Measurements from ENCODE around the gene RIPOR3. TPM values are rescaled to one million over a fixed set of nuclear protein-coding genes. Genes with fewer than 3 reads are reported as not detected.
"Not testable (repeated sequence)": the region's sequence is repeated elsewhere in the genome, so short reads cannot be mapped to it uniquely, and the experiment has no call there.

The RIPOR3 gene
- total RNA-seq, 1 experiment from 2014 or later: 1.1 TPM

GRCh38 chr20:50703651-50704438 lies 12.5 kb upstream of the RIPOR3 start:
- H3K36me3 ChIP-seq (replicated peaks; ENCODE audit: control insufficient read depth, insufficient read depth, low read length); H3K27me3 ChIP-seq (ENCODE audit: control insufficient read depth, insufficient read depth, low read length); H3K4me3 ChIP-seq (ENCODE audit: insufficient read depth, low read depth, low read length); DNase-seq: not testable (repeated sequence)

- no peak for DNase-seq
- no peaks in the 10 kb centered on the region for H3K27me3 ChIP-seq (ENCODE audit: control insufficient read depth, insufficient read depth, low read length)
- H3K4me3 ChIP-seq (ENCODE audit: insufficient read depth, low read depth, low read length): no peak overlapping the region
- H3K36me3 ChIP-seq (replicated peaks; ENCODE audit: control insufficient read depth, insufficient read depth, low read length): no peaks in the 10 kb centered on the region
Observed at GRCh38 chr20:50701041-50701963, 10.0 kb upstream of the RIPOR3 start.

GRCh38 chr20:50699688-50700087 lies 8.3 kb upstream of the RIPOR3 start:
- Histone ChIP-seq H3K4me3 (ENCODE audit: insufficient read depth, low read depth, low read length) (no peak overlapping the region), H3K27me3 (ENCODE audit: control insufficient read depth, insufficient read depth, low read length) (no peaks in the 10 kb centered on the region), H3K36me3 (replicated peaks; ENCODE audit: control insufficient read depth, insufficient read depth, low read length) (no peaks in the 10 kb centered on the region)
- no peak for DNase-seq

GRCh38 chr20:50698255-50698654 lies 6.9 kb upstream of the RIPOR3 start:
- H3K4me3 ChIP-seq (ENCODE audit: insufficient read depth, low read depth, low read length); H3K27me3 ChIP-seq (ENCODE audit: control insufficient read depth, insufficient read depth, low read length); DNase-seq; H3K36me3 ChIP-seq (replicated peaks; ENCODE audit: control insufficient read depth, insufficient read depth, low read length): not testable (repeated sequence)

- no peak for DNase-seq
- Histone ChIP-seq H3K27me3 (ENCODE audit: control insufficient read depth, insufficient read depth, low read length) (no peaks in the 10 kb centered on the region), H3K4me3 (ENCODE audit: insufficient read depth, low read depth, low read length) (no peak overlapping the region), H3K36me3 (replicated peaks; ENCODE audit: control insufficient read depth, insufficient read depth, low read length) (no peaks in the 10 kb centered on the region)
Observed at GRCh38 chr20:50695135-50695872, 4.0 kb upstream of the RIPOR3 start.

- Histone ChIP-seq H3K27me3 (ENCODE audit: control insufficient read depth, insufficient read depth, low read length) (no peaks in the 10 kb centered on the region), H3K36me3 (replicated peaks; ENCODE audit: control insufficient read depth, insufficient read depth, low read length) (no peaks in the 10 kb centered on the region), H3K4me3 (ENCODE audit: insufficient read depth, low read depth, low read length) (no peak overlapping the region)
- DNase-seq: no peak
Observed at GRCh38 chr20:50694379-50695134, 3.2 kb upstream of the RIPOR3 start.

GRCh38 chr20:50693001-50693400 lies 1.7 kb upstream of the RIPOR3 start:
- DNase-seq: no peak
- H3K4me3 ChIP-seq (ENCODE audit: insufficient read depth, low read depth, low read length): no peak overlapping the region
- no peaks in the 10 kb centered on the region for H3K36me3 ChIP-seq (replicated peaks; ENCODE audit: control insufficient read depth, insufficient read depth, low read length)
- no peaks in the 10 kb centered on the region for H3K27me3 ChIP-seq (ENCODE audit: control insufficient read depth, insufficient read depth, low read length)

GRCh38 chr20:50692552-50692933 lies 1.2 kb upstream of the RIPOR3 start:
- H3K27me3 ChIP-seq (ENCODE audit: control insufficient read depth, insufficient read depth, low read length): no peaks in the 10 kb centered on the region
- no peak overlapping the region for H3K4me3 ChIP-seq (ENCODE audit: insufficient read depth, low read depth, low read length)

GRCh38 chr20:50691573-50692551 lies 520 bp upstream of the RIPOR3 start:
- peak overlapping the region; percentile 47 for H3K4me3 ChIP-seq (ENCODE audit: insufficient read depth, low read depth, low read length)
- peak; percentile 77 for DNase-seq
- H3K36me3 ChIP-seq (replicated peaks; ENCODE audit: control insufficient read depth, insufficient read depth, low read length): no peaks in the 10 kb centered on the region

More at GRCh38 chr20:50692552-50692933, 1.2 kb upstream of the RIPOR3 start:
- H3K36me3 ChIP-seq (replicated peaks; ENCODE audit: control insufficient read depth, insufficient read depth, low read length): no peaks in the 10 kb centered on the region
- DNase-seq: no peak

GRCh38 chr20:50689864-50690649 lies 1.3 kb downstream of the RIPOR3 start:
- Histone ChIP-seq H3K4me3 (ENCODE audit: insufficient read depth, low read depth, low read length) (no peak overlapping the region), H3K36me3 (replicated peaks; ENCODE audit: control insufficient read depth, insufficient read depth, low read length) (no peaks in the 10 kb centered on the region), H3K27me3 (ENCODE audit: control insufficient read depth, insufficient read depth, low read length) (no peaks in the 10 kb centered on the region)
- DNase-seq: no peak

More at GRCh38 chr20:50691573-50692551, 520 bp upstream of the RIPOR3 start:
- H3K27me3 ChIP-seq (ENCODE audit: control insufficient read depth, insufficient read depth, low read length): no peaks in the 10 kb centered on the region

- no peaks in the 10 kb centered on the region for H3K36me3 ChIP-seq (replicated peaks; ENCODE audit: control insufficient read depth, insufficient read depth, low read length)
- no peaks in the 10 kb centered on the region for H3K27me3 ChIP-seq (ENCODE audit: control insufficient read depth, insufficient read depth, low read length)
- H3K4me3 ChIP-seq (ENCODE audit: insufficient read depth, low read depth, low read length): no peak overlapping the region
- DNase-seq: no peak
Observed at GRCh38 chr20:50688256-50688975, 2.9 kb downstream of the RIPOR3 start.

- H3K27me3 ChIP-seq (ENCODE audit: control insufficient read depth, insufficient read depth, low read length): no peaks in the 10 kb centered on the region
- DNase-seq: no peak
- H3K36me3 ChIP-seq (replicated peaks; ENCODE audit: control insufficient read depth, insufficient read depth, low read length): no peaks in the 10 kb centered on the region
- no peak overlapping the region for H3K4me3 ChIP-seq (ENCODE audit: insufficient read depth, low read depth, low read length)
Observed at GRCh38 chr20:50686821-50687220, 4.5 kb downstream of the RIPOR3 start.

All from H7 (cell line).